Measurements from ENCODE around the gene BTBD16. TPM values are rescaled to one million over a fixed set of nuclear protein-coding genes. Genes with fewer than 3 reads are reported as not detected.

Gene BTBD16
- total RNA-seq, 1 donor from 2014 or later, result not detected

GRCh38 chr10:122373721-122374120, 102.6 kb downstream of the BTBD16 start:
- no peak for DNase-seq
- Mint-ChIP-seq H3K4me1 (peaks cover 17% of the 10 kb centered on the region), H3K36me3 (ENCODE audit: low read depth) (no peaks in the 10 kb centered on the region), H3K9me3 (no peaks in the 10 kb centered on the region), H3K27ac (peak overlapping the region; percentile 36), H3K4me3 (peak overlapping the region; percentile 79), H3K27me3 (peaks cover 62% of the 10 kb centered on the region)
- intact Hi-C loops (cut with micrococcal nuclease), result loop anchor here (1.0 to 10.0 kb wide), 5 partner anchors 34 to 781 kb away; partner anchors contain the start of genes BUB3, C10orf88 and FAM24B

- intact Hi-C loops (cut with micrococcal nuclease), result loop anchor here (1.0 to 10.0 kb wide), 5 partner anchors 33 to 780 kb away; partner anchors contain the start of genes BUB3, C10orf88 and FAM24B
- Mint-ChIP-seq H3K27me3 (peaks cover 64% of the 10 kb centered on the region), H3K36me3 (ENCODE audit: low read depth) (no peaks in the 10 kb centered on the region), H3K4me1 (peaks cover 17% of the 10 kb centered on the region), H3K4me3 (peak within 1 kb of the TSS; percentile 87), H3K27ac (peak within 1 kb of the TSS; percentile 92), H3K9me3 (no peaks in the 10 kb centered on the region)
- peak; percentile 98 for DNase-seq
Observed at GRCh38 chr10:122374237-122374858, 103.3 kb downstream of the BTBD16 start, which contains the start of gene PLEKHA1. Gene PLEKHA1 (plus strand): TSS chr10:122374708. CDS start chr10:122393201, 18,493 bp downstream.

GRCh38 chr10:122374859-122375678, 104.0 kb downstream of the BTBD16 start:
- Mint-ChIP-seq H3K4me1 (peaks cover 19% of the 10 kb centered on the region), H3K27me3 (peaks cover 68% of the 10 kb centered on the region), H3K4me3 (peak overlapping the region; percentile 87), H3K9me3 (no peaks in the 10 kb centered on the region), H3K27ac (peak overlapping the region; percentile 92), H3K36me3 (ENCODE audit: low read depth) (no peaks in the 10 kb centered on the region)
- peak; percentile 90 for DNase-seq
- intact Hi-C loops (cut with micrococcal nuclease), result loop anchor here (1.0 to 10.0 kb wide), 7 partner anchors 13 to 779 kb away; partner anchors contain the start of genes BUB3, C10orf88 and FAM24B

- Mint-ChIP-seq H3K27ac (peak overlapping the region; percentile 92), H3K36me3 (ENCODE audit: low read depth) (no peaks in the 10 kb centered on the region), H3K9me3 (no peaks in the 10 kb centered on the region), H3K4me3 (peak overlapping the region; percentile 87), H3K4me1 (peaks cover 19% of the 10 kb centered on the region), H3K27me3 (peaks cover 67% of the 10 kb centered on the region)
- intact Hi-C loops (cut with micrococcal nuclease), result loop anchor here (1.0 to 10.0 kb wide), 5 partner anchors 13 to 621 kb away; partner anchors contain the start of genes C10orf88 and FAM24B
- no peak for DNase-seq
Observed at GRCh38 chr10:122375679-122376160, 104.6 kb downstream of the BTBD16 start.

- Mint-ChIP-seq H3K36me3 (ENCODE audit: low read depth) (no peaks in the 10 kb centered on the region), H3K27ac (no peak overlapping the region), H3K4me1 (peaks cover 19% of the 10 kb centered on the region), H3K27me3 (peaks cover 67% of the 10 kb centered on the region), H3K4me3 (no peak overlapping the region), H3K9me3 (peaks cover 5% of the 10 kb centered on the region)
- DNase-seq, result peak; percentile 33
- intact Hi-C loops (cut with micrococcal nuclease), result loop anchor here (10.0 kb wide), 3 partner anchors 498 to 622 kb away; partner anchors contain the start of genes C10orf88 and FAM24B
Observed at GRCh38 chr10:122376364-122376961, 105.4 kb downstream of the BTBD16 start.

- Mint-ChIP-seq H3K4me3 (no peak overlapping the region), H3K27ac (no peak overlapping the region), H3K9me3 (peaks cover 8% of the 10 kb centered on the region), H3K36me3 (ENCODE audit: low read depth) (no peaks in the 10 kb centered on the region), H3K4me1 (peaks cover 14% of the 10 kb centered on the region), H3K27me3 (peaks cover 52% of the 10 kb centered on the region)
- peak; percentile 38 for DNase-seq
- intact Hi-C loops (cut with micrococcal nuclease), result loop anchor here (10.0 kb wide), 3 partner anchors 496 to 624 kb away; partner anchors contain the start of genes C10orf88 and FAM24B
Observed at GRCh38 chr10:122379041-122379440, 107.9 kb downstream of the BTBD16 start.

GRCh38 chr10:122379537-122379936, 108.4 kb downstream of the BTBD16 start:
- intact Hi-C loops (cut with micrococcal nuclease), result loop anchor here (10.0 kb wide), 3 partner anchors 495 to 625 kb away; partner anchors contain the start of genes C10orf88 and FAM24B
- peaks cover 50% of the 10 kb centered on the region for H3K27me3 Mint-ChIP-seq
- peaks cover 12% of the 10 kb centered on the region for H3K4me1 Mint-ChIP-seq
- DNase-seq, result no peak
- peaks cover 8% of the 10 kb centered on the region for H3K9me3 Mint-ChIP-seq
- H3K36me3 Mint-ChIP-seq (ENCODE audit: low read depth), result no peaks in the 10 kb centered on the region
- no peak overlapping the region for H3K4me3 Mint-ChIP-seq
- H3K27ac Mint-ChIP-seq, result no peak overlapping the region

- peaks cover 6% of the 10 kb centered on the region for H3K4me1 Mint-ChIP-seq
Observed at GRCh38 chr10:122380703-122381102, 109.6 kb downstream of the BTBD16 start.

GRCh38 chr10:122381680-122382079, 110.6 kb downstream of the BTBD16 start:
- intact Hi-C loops (cut with micrococcal nuclease), result no loop called here
- no peak for DNase-seq
- Mint-ChIP-seq H3K4me3 (no peak overlapping the region), H3K9me3 (peaks cover 8% of the 10 kb centered on the region), H3K4me1 (peaks cover 4% of the 10 kb centered on the region), H3K27ac (no peak overlapping the region), H3K27me3 (peaks cover 43% of the 10 kb centered on the region), H3K36me3 (ENCODE audit: low read depth) (no peaks in the 10 kb centered on the region)

More at GRCh38 chr10:122380703-122381102, 109.6 kb downstream of the BTBD16 start:
- Mint-ChIP-seq H3K9me3 (peaks cover 8% of the 10 kb centered on the region), H3K4me3 (no peak overlapping the region), H3K36me3 (ENCODE audit: low read depth) (no peaks in the 10 kb centered on the region), H3K27ac (no peak overlapping the region), H3K27me3 (peaks cover 44% of the 10 kb centered on the region)
- intact Hi-C loops (cut with micrococcal nuclease), result no loop called here
- no peak for DNase-seq

GRCh38 chr10:122386514-122386913, 115.4 kb downstream of the BTBD16 start:
- peaks cover 2% of the 10 kb centered on the region for H3K36me3 Mint-ChIP-seq (ENCODE audit: low read depth)
- intact Hi-C loops (cut with micrococcal nuclease), result no loop called here
- H3K4me1 Mint-ChIP-seq, result peaks cover 6% of the 10 kb centered on the region
- H3K27ac Mint-ChIP-seq, result no peak overlapping the region
- H3K9me3 Mint-ChIP-seq, result peaks cover 2% of the 10 kb centered on the region
- H3K27me3 Mint-ChIP-seq, result peaks cover 29% of the 10 kb centered on the region
- no peak for DNase-seq
- H3K4me3 Mint-ChIP-seq, result no peak overlapping the region

- peaks cover 4% of the 10 kb centered on the region for H3K4me1 Mint-ChIP-seq
Observed at GRCh38 chr10:122387572-122387971, 116.5 kb downstream of the BTBD16 start.

More at GRCh38 chr10:122387572-122387971, 116.5 kb downstream of the BTBD16 start:
- no peak for DNase-seq
- peaks cover 2% of the 10 kb centered on the region for H3K36me3 Mint-ChIP-seq (ENCODE audit: low read depth)
- no peaks in the 10 kb centered on the region for H3K9me3 Mint-ChIP-seq
- H3K4me3 Mint-ChIP-seq, result no peak overlapping the region
- H3K27ac Mint-ChIP-seq, result no peak overlapping the region
- peaks cover 27% of the 10 kb centered on the region for H3K27me3 Mint-ChIP-seq
- intact Hi-C loops (cut with micrococcal nuclease), result no loop called here
